HUDEP-2 (cell line): ENCODE measurements around the gene DENND2A.
"Not testable (repeated sequence)": the region's sequence is repeated elsewhere in the genome, so short reads cannot be mapped to it uniquely, and the experiment has no call there.

Source experiments
- DNase-seq, 76 experiments: peaks; one replicate each; lab custom pipeline; 2025; ENCODE audit not compliant: unreplicated experiment in 76 of 76; lab: John Stamatoyannopoulos, UW

DENND2A gene

GRCh38 chr7:140674356-140674800 is 33.8 kb upstream of the DENND2A start:
- no peak for DNase-seq

- no peak for DNase-seq
Observed at GRCh38 chr7:140673774-140674155, 33.2 kb upstream of the DENND2A start.

- DNase-seq: peak in 14 of 76 experiments; percentile 12 to 67 (median 40)
Observed at GRCh38 chr7:140673063-140673773, 32.6 kb upstream of the DENND2A start.

GRCh38 chr7:140672382-140673062 is 31.9 kb upstream of the DENND2A start, which contains the start of gene ADCK2:
ADCK2 (plus strand) TSS chr7:140672945; CDS start chr7:140673331, 386 bp downstream.
- peak in 41 of 76 experiments; percentile 1 to 67 (median 38) for DNase-seq

- no peak for DNase-seq
Observed at GRCh38 chr7:140671966-140672365, 31.4 kb upstream of the DENND2A start.

- DNase-seq: no peak
Observed at GRCh38 chr7:140670343-140670935, 29.8 kb upstream of the DENND2A start.

- not testable (repeated sequence) for DNase-seq
Observed at GRCh38 chr7:140669862-140670261, 29.2 kb upstream of the DENND2A start.

GRCh38 chr7:140669352-140669751 is 28.7 kb upstream of the DENND2A start:
- DNase-seq: no peak

GRCh38 chr7:140668641-140669040 is 28.0 kb upstream of the DENND2A start:
- DNase-seq: no peak

- DNase-seq: no peak
Observed at GRCh38 chr7:140667476-140667875, 26.9 kb upstream of the DENND2A start.

GRCh38 chr7:140662938-140663337 is 22.3 kb upstream of the DENND2A start:
- DNase-seq: not testable (repeated sequence)

GRCh38 chr7:140661124-140661523 is 20.5 kb upstream of the DENND2A start:
- no peak for DNase-seq

GRCh38 chr7:140659856-140660255 is 19.2 kb upstream of the DENND2A start:
- DNase-seq: no peak

GRCh38 chr7:140657891-140658290 is 17.3 kb upstream of the DENND2A start:
- DNase-seq: peak in 1 of 76 experiments; percentile 32

- peak in 3 of 76 experiments; percentile 16 to 32 (median 23) for DNase-seq
Observed at GRCh38 chr7:140656548-140657515, 16.2 kb upstream of the DENND2A start.

GRCh38 chr7:140655511-140656408 is 15.1 kb upstream of the DENND2A start:
- no peak for DNase-seq

GRCh38 chr7:140654661-140655060 is 14.0 kb upstream of the DENND2A start:
- no peak for DNase-seq

GRCh38 chr7:140654109-140654387 is 13.4 kb upstream of the DENND2A start:
- DNase-seq: no peak

- DNase-seq: peak in 24 of 76 experiments; percentile 5 to 50 (median 23)
Observed at GRCh38 chr7:140653319-140654108, 12.9 kb upstream of the DENND2A start.
